K562 (cell line): Measurements from ENCODE around the gene HNRNPF. TPM values are rescaled to one million over a fixed set of nuclear protein-coding genes. Genes with fewer than 3 reads are reported as not detected.
A peak's percentile ranks its signal among the peaks of the same experiment; 100 is the strongest.

Experiments used
- ARID3A ChIP-seq: IDR thresholded peaks from 2 replicates; pipeline ENCODE4 v1.6.1; 2012; ENCODE audit warnings: low read depth, low read length, improper control_type of control experiment, borderline replicate concordance
- ATF4 ChIP-seq: fragments of 450-650 bp; formaldehyde crosslinking; IDR thresholded peaks from 2 replicates; pipeline ENCODE4 v1.4.0; 2022; ENCODE audit warnings: mild to moderate bottlenecking, moderate library complexity
- BRD9 ChIP-seq: fragments of 450-650 bp; IDR thresholded peaks from 2 replicates; pipeline ENCODE4 v1.6.1; 2018; ENCODE audit warnings: low read depth; ENCODE audit not compliant: partially characterized antibody
- BRF2 ChIP-seq: IDR thresholded peaks from 3 replicates; pipeline ENCODE4 v1.6.1; 2011; ENCODE audit warnings: borderline replicate concordance, mild to moderate bottlenecking; ENCODE audit not compliant: insufficient read length, insufficient read depth
- C11orf30 ChIP-seq: fragments of 450-650 bp; IDR thresholded peaks from 2 replicates; pipeline ENCODE4 v1.6.1; 2016; ENCODE audit warnings: low read depth, mild to moderate bottlenecking
- CREM ChIP-seq: IDR thresholded peaks from 2 replicates; pipeline ENCODE4 v1.6.1; 2014; ENCODE audit warnings: antibody characterized with exemption, low read depth
- FUS ChIP-seq: fragments of 200-400 bp; formaldehyde crosslinking; optimal IDR thresholded peaks from 2 replicates; pipeline ENCODE3; 2017; ENCODE audit warnings: low read depth, low read length
- HSF4 ChIP-seq: fragments of 250-450 bp; sonication (Bioruptor Pico); IDR thresholded peaks from 2 replicates; pipeline ENCODE4 v2.1.2; 2022; ENCODE audit warnings: mild to moderate bottlenecking, moderate library complexity, borderline replicate concordance
- ILF3 ChIP-seq: fragments of 450-650 bp; IDR thresholded peaks from 2 replicates; pipeline ENCODE4 v1.6.1; 2018; ENCODE audit warnings: antibody characterized with exemption, mild to moderate bottlenecking, moderate library complexity, borderline replicate concordance
- ILK ChIP-seq: fragments of 450-650 bp; IDR thresholded peaks from 2 replicates; pipeline ENCODE4 v1.6.1; 2016; ENCODE audit warnings: missing genetic modification characterization, low read depth, mild to moderate bottlenecking, missing compliant biosample characterization, moderate library complexity, borderline replicate concordance
- MTA1 ChIP-seq: fragments of 450-650 bp; IDR thresholded peaks from 2 replicates; pipeline ENCODE4 v1.6.1; 2017; ENCODE audit warnings: borderline replicate concordance
- PCBP1 ChIP-seq: fragments of 200-400 bp; formaldehyde crosslinking; IDR thresholded peaks from 2 replicates; pipeline ENCODE4 v1.6.1; 2018; ENCODE audit warnings: mild to moderate bottlenecking, low read depth, low read length; ENCODE audit not compliant: poor library complexity, severe bottlenecking
- PCBP2 ChIP-seq: fragments of 200-400 bp; formaldehyde crosslinking; IDR thresholded peaks from 2 replicates; pipeline ENCODE4 v1.6.1; 2018; ENCODE audit warnings: low read length, low read depth, mild to moderate bottlenecking, moderate library complexity; ENCODE audit not compliant: poor library complexity, severe bottlenecking
- PREB ChIP-seq: sonication (generic); formaldehyde crosslinking; IDR thresholded peaks from 2 replicates; pipeline ENCODE4 v1.8.1; 2023; ENCODE audit warnings: mild to moderate bottlenecking, missing genetic modification reagents
- RBM17 ChIP-seq: fragments of 200-400 bp; formaldehyde crosslinking; IDR thresholded peaks from 2 replicates; pipeline ENCODE4 v1.6.1; 2017; ENCODE audit warnings: low read depth, mild to moderate bottlenecking, low read length, borderline replicate concordance
- SREBF1 ChIP-seq: fragments of 150-350 bp; IDR thresholded peaks from 2 replicates; pipeline ENCODE4 v1.6.1; 2014; ENCODE audit warnings: antibody characterized with exemption, low read depth, low read length, borderline replicate concordance
- TCF3 ChIP-seq: sonication (generic); formaldehyde crosslinking; IDR thresholded peaks from 2 replicates; pipeline ENCODE4 v1.4.0; 2020; ENCODE audit warnings: mild to moderate bottlenecking, missing genetic modification reagents
- XRCC5 ChIP-seq: fragments of 200-400 bp; formaldehyde crosslinking; IDR thresholded peaks from 2 replicates; pipeline ENCODE4 v1.6.1; 2017; ENCODE audit warnings: low read depth, mild to moderate bottlenecking, low read length
- ZBTB7A ChIP-seq: IDR thresholded peaks from 2 replicates; pipeline ENCODE4 v1.6.1; 2011; ENCODE audit warnings: low read depth, mild to moderate bottlenecking, low read length, moderate library complexity, borderline replicate concordance; ENCODE audit not compliant: control insufficient read depth
- ZFPM2 ChIP-seq: fragments of 250-450 bp; sonication (Bioruptor Pico); IDR thresholded peaks from 2 replicates; pipeline ENCODE4 v1.5.1; 2022; ENCODE audit warnings: mild to moderate bottlenecking
- ZNF184 ChIP-seq: sonication (generic); formaldehyde crosslinking; IDR thresholded peaks from 2 replicates; pipeline ENCODE4 v1.5.0; 2020; ENCODE audit warnings: missing genetic modification reagents
- ZNF57 ChIP-seq: fragments of 450-650 bp; formaldehyde crosslinking; IDR thresholded peaks from 2 replicates; pipeline ENCODE4 v1.4.0; 2020; ENCODE audit warnings: mild to moderate bottlenecking, moderate library complexity
- ZNF766 ChIP-seq: fragments of 200-800 bp; sonication (Bioruptor generic); conservative IDR thresholded peaks from 2 replicates; pipeline ENCODE4 v1.6.1; 2016; ENCODE audit warnings: missing genetic modification characterization, missing compliant biosample characterization
- polyA plus RNA-seq, 8 experiments: library from polyadenylated mRNA; depleted of rRNA in 4 of 8; stranded (reverse) in 5 of 8; unstranded in 3 of 8; fragments of >200 nt; fragmentation: Nextera tagmentation in 2 of 8; fragmentation: Illumina TruSeq in 1 of 8; extraction: Ambion mirVana in 2 of 8; extraction: Trizol in 1 of 8; gene quantifications; 2 replicates each; pipeline versions ENCODE4 v1.2.1 to v1.2.3, GENCODE V29; 2011 to 2014; ENCODE audit warnings: inconsistent platforms in 1 of 8, missing spikeins in 1 of 8
- total RNA-seq, 7 experiments: library from RNA; depleted of rRNA in 6 of 7; stranded (reverse); fragments of >200 nt in 6 of 7; fragmentation: Illumina TruSeq in 2 of 7; extraction: Trizol in 2 of 7; gene quantifications; 2 replicates each; pipeline versions ENCODE4 v1.2.1 to v1.2.3, GENCODE V29; 2011 to 2021; ENCODE audit warnings: low replicate concordance in 1 of 7

The HNRNPF gene
- total and polyA plus RNA-seq, 9 of the 15 experiments (the other 6 are each of a cell fraction or from before 2014, with no cell fraction given) = 192 to 489 (median 416) TPM

GRCh38 chr10:43396928-43397624 lies 11.9 kb downstream of the HNRNPF start (continued):
- TF ChIP-seq ILF3 = peak; percentile 58; the same call in 1 of the 2 replicates
- peak; percentile 85 for TF ChIP-seq BRD9
- peak; percentile 76 for TF ChIP-seq CREM
- TF ChIP-seq MTA1 = peak; percentile 65; the same call in 1 of the 2 replicates
- 0 out of 2 replicates have a peak, but pooled peaks have one; percentile 33 for TF ChIP-seq ATF4 (CRISPR knock-in tag)
- 0 out of 2 replicates have a peak, but pooled peaks have one; percentile 34 for TF ChIP-seq HSF4 (CRISPR knock-in tag)
- TF ChIP-seq FUS = peak; percentile 83
- no peak for TF ChIP-seq ARID3A
- no peak for TF ChIP-seq PREB (CRISPR knock-in tag)
- TF ChIP-seq RBM17 = no peak
- TF ChIP-seq SREBF1 = no peak
- TF ChIP-seq PCBP2 = peak; percentile 100
- TF ChIP-seq PCBP1 = peak; percentile 99
- TF ChIP-seq XRCC5 = peak; percentile 66; the same call in 1 of the 2 replicates
- TF ChIP-seq BRF2 = no peak
- TF ChIP-seq ZFPM2 (CRISPR knock-in tag) = peak; percentile 27; the same call in 1 of the 2 replicates
- peak; percentile 56; the same call in 1 of the 2 replicates for TF ChIP-seq ZNF766 (CRISPR knock-in tag)
- no peak for TF ChIP-seq ZNF57 (CRISPR knock-in tag)
- peak; percentile 39; the same call in 1 of the 2 replicates for TF ChIP-seq TCF3 (CRISPR knock-in tag)
- no peak for TF ChIP-seq ZNF184 (CRISPR knock-in tag)
- TF ChIP-seq ZBTB7A = peak; percentile 88
- no peak for TF ChIP-seq C11orf30
- no peak for TF ChIP-seq ILK (tag)
